NCI-H446 treated with DMSO at 0.1 percent for 48 hours (cell line): ENCODE data around the gene SEMA4C.
"Not testable (repeated sequence)": the region's sequence is repeated elsewhere in the genome, so short reads cannot be mapped to it uniquely, and the experiment has no call there.

Experiments
- DNase-seq: peaks from one replicate; lab custom pipeline; 2025; lab: John Stamatoyannopoulos, UW

The SEMA4C gene

DNA sequence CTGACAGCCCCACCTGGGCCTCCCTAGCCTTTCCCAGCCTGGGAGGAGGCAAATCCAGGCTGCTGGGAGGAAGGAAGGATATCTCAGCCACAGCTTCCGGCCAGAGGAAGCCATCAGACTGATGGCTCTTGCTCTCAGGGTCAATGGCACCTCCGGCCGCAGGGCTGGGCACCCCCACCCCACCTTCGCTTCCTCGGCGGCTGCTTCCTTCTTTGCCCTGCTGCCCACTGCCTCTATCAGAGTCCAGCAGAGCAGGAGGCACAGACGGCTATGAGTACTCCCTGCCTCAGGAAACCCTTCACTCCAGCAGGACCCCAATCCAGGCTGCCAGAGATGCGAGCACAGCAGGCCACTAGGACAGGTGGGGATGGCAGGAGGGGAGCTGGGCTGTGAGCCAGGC, 3.3 kb downstream of the SEMA4C start:
- no peak for DNase-seq

GRCh38 chr2:96866149-96866548, 3.7 kb downstream of the SEMA4C start:
- no peak for DNase-seq

DNA sequence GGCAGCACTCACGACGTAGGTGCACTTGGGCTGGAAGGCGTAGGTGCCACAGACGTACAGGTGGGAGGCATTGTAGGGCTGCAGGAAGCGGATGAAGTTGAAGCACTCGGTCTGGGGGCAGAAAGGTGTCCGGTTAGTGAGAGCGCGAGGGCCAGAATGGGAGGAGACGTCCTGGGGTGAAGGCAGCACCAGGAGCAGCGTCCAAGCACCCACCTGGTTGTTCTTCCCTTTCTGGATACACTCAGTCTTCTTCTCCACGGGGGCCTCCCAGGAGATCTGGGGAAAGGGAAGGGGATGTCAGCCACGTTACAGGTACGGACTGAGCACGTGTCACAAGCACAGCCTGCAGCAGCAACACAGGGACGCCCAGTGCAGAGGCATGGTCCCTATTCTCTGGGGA, 4.2 kb downstream of the SEMA4C start:
- DNase-seq = no peak

DNA sequence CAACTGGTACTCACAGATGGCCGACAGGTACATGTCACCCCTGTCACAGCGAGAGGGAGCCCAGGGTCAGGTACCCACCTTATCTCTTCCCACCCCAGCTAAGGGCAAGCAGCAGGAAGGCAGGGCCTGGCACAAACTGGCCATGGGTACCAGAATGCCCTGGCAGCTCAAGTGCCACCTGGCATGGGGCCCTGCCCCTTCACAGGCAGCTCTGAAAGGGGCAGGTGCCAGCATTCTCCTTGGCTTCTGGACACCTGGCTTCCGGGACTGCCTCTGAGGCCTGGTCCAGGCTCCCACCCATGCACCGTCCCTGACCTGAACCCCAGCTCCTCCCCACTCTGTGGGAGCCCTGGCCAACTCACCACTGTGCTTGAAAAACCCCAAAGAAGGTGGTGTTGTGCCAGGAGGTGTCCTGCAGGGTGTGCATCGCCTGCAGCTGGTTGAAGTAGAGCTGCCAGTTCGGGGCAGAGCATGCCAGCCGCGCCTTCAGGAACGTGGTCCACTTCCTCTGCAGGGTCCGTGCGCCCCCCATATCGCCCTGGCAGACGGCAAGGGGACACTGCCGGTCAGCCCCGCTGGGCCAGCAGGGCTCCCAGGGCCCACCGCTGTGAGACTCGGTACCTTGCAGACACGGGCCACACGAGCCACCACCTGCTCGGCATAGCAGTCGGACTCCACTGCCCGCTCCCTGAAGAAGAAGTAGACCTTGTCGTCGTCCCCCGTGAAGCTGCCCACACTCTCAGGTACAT, 5.4 kb downstream of the SEMA4C start:
- DNase-seq = no peak

DNA sequence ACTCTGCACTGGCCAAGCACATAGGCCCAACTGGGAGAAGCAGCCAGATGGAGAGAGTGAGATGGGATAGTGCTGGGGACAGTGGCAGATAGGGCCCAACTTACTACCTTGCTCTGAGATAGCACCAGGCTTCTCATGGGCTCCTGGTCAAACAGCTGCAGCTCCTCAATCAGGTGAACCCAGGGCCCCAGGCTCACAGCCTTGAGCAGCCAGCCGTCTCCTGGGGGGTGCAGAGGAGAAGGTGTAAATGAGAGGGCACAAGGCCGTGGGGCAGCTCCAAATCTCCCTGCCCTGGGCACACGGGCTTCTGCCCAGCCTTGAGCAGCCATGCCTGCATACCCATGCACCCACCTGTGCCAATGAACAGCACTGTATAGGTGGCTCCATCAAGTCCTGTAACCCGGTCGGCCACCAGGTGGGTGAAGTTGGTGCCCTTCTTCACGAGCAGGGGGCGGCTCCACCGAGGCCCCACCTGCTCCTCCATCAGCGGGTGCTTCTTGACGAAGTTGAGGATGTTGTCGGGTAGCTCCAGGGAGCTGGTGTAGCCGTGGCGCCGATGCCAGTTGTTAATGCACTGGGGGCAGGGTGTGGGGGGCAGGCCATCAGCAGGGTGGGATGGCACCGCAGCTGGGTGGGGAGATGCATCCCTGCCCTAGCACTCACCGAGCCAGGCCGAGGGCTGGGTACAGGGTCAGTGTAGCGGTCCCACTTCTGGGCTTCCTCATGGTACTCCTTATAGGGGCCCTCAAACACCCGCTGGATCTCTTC, 6.1 kb downstream of the SEMA4C start:
- DNase-seq = no peak

GRCh38 chr2:96863056-96863455, 6.8 kb downstream of the SEMA4C start:
- DNase-seq = not testable (repeated sequence)

- DNase-seq = no peak
Observed at GRCh38 chr2:96861074-96861473, 8.8 kb downstream of the SEMA4C start.

GRCh38 chr2:96860065-96861029, 9.5 kb downstream of the SEMA4C start:
- DNase-seq = no peak

- no peak for DNase-seq
Observed at GRCh38 chr2:96859681-96860064, 10.2 kb downstream of the SEMA4C start.

DNA sequence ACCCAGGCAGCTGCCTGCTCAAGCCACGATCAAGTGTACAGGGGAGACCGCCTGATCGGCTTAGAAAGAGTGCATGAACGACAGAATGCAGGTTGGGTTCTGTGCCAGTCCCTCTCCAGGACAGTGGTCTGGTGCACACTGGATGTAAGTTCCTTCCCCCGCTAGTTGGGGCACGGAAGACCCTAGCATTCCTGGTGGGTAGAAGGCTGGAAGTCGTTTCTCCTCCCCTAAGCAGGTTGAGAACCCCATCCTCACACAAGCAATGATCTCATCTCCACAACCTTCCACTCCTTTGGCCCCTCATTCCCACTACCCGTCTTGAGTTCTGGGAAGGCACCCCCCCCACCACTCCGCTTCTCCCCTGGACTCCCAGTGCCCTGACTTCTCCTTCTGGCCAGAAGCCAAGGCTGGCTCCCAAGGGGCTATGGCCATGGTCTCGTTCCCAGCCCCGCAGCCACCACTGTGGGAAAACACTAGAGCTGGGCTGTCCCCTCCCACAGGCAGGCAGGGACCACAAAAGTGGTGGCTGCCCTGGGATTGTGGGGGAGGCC, 10.7 kb downstream of the SEMA4C start:
- no peak for DNase-seq

DNA sequence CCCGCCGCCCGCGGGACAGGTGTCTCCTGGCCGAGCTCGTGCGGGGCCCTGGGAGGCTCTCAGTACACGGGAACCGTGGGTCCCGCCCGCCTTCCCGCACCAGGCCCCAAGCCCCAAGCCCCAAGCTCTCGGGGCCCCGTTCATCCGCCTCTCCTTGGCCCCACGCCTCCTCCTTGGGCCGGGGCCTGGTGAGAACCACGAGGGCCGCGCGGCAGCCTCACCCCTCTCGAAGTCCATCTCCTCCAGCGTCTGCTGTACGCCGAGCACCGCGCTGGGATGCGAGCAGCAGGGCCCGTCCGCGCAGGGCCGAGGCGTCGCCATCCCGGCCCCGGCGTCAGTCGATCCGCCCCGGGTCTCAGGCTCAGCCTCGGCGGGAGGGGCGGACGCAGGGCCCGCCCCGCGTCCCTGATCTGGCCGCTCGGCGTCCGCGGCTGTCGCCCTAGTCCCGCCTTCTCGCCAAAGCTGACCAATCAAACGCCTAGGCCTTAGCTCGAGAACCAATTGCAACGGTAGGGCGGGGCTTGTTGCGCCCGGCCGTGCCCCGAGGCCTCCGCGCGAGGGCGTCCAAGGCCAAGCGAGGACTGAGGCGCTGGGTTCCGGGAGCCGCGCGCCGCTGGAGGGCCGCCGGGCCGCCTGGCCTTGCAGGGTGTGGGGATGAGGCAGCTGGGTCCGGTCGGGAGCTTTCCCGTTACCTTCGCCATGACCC, 12.1 kb downstream of the SEMA4C start, which contains the start of gene ANKRD39:
Gene ANKRD39, minus strand, starts transcription at position 350 of the 706 bp plus-strand sequence. Its CDS starts 29 bp downstream, at position 321.
- DNase-seq = peak; percentile 94

DNA sequence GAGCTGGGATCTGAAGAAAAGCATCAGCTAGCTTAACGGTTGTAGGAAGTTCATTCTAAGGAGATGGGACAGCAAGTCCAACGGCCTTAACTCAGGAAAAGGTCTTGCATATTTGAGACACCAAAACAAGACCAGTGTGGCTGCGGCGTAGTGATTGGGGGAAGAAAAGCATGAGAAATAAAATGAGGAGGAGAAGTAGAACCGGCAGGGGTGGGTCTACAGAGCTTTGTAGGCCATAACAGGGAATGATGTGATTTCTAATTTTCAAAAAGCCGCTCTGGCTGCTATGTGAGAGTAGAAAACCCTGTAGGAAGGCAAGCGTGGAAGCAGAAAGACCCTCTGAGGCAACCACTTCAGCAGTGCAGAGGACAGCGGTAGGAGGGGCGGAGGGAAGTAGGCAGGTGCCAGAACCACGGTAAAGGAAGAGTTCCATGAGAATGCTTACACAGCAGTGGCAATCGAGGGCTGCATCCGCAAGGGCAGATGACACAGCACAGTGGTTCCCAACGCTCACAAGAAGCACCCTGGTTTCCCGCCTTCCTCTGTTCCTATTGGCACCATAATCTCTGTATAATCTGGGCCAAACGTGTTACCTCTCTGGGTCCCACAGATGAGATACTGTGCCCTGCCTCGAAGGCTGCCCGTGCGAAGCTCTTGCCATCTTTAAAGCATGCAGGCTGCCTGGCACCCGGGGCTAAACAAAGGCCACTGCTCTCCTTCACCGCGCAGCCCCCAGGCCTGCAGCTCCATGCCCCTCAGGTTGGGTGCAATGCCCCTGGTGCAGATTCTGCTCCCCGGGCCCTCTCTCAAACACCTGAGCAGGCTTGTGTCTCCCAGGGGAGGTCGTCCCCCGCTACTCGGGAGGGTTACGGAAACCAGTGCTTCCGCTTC, 12.9 kb downstream of the SEMA4C start:
- no peak for DNase-seq

DNA sequence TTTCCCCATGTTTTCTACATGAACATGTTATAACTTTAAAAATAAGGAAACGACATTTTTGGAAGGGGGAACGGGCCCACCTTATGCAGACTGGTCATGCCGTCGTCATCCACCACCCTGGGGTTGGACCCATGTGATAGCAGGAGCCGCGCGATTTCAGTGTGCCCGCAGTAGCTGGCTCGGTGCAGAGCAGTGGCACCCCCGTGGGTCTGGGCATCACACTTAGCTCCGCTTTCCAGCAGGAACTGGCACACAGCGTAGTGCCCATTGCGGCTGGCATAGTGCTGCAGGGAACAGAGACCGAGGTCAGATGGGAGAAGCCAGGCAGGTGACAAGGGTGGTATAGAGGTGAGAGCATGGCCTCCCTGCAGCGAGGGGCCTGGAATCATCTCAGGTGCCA, 16.6 kb downstream of the SEMA4C start:
- no peak for DNase-seq

- DNase-seq = no peak
Observed at GRCh38 chr2:96852667-96853066, 17.2 kb downstream of the SEMA4C start.

DNA sequence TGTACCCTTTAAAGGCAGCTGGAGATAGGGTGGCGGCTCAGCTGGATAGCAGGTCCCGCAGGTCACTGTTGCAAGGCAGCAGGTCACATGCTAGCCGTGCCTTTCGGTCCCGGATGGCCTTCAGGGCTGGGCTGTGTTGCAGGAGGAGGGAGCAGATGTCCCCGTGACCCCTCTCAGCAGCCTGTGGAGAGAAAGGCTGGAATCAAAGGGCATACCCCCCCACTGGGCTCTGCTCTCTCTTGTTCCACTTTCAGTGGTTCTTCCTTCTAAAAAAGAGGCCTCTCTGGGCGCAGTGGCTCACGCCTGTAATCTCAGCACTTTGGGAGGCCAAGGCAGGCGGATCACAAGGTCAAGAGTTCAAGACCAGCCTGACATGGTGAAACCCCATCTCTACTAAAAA, 21.6 kb downstream of the SEMA4C start:
- no peak for DNase-seq

DNA sequence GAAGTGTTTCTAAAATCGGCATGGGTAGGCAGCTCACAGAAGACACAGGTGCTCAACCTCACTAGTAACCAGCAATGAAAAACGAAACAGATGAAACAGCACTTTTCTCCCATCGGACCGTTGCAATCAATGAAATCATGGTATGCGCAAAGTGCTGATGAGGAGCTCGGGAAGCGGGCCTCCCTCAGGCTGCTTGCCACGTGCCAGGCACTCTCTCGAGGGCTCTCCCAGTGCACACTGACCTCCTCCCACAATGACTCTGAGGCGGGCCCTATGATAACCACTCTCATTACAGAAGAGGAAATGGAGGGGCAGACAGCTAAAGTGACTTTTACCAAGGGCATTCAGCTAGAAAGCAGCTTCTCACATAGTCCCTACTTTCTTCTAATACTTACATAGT, 22.3 kb downstream of the SEMA4C start:
- DNase-seq = no peak

DNA sequence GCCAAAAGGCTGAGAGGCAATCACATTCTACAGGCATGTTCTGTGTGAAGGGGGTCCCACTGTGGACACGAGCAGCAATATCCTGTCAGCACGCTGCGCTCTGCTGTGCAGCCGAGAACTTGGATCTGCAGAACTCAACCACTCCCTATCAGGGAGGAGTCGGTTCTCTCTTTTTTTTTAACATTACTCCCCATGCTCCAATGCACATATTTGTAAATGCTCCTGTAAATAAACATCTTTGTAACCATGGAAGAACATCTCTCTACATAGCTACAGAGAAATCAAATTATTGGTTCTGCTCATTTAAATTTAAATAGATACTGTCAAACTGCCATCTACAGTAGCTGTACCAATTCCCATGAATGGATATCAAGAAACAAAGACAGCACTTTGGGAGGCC, 23.1 kb downstream of the SEMA4C start:
- no peak for DNase-seq

DNA sequence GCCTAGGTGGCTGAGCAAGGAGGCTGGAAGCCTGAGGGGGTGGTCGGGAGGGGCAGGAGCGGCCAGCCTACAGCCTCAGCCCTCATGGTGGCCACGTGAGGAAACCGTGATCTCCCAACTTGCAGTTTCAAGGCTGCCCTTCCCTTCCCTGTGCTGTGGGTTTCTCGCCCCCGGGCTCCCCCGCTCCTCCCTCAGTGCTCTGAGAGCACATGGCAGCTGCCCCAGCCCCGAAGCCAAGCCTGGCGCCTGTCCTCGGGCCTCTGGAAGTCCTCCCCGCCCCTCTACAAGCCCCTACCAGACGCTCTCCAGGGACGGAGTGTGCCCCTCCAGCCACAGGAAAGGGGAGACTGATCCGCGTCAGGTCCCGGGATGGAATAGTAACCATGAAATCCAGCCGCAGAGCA, 25.5 kb downstream of the SEMA4C start:
- DNase-seq = no peak

DNA sequence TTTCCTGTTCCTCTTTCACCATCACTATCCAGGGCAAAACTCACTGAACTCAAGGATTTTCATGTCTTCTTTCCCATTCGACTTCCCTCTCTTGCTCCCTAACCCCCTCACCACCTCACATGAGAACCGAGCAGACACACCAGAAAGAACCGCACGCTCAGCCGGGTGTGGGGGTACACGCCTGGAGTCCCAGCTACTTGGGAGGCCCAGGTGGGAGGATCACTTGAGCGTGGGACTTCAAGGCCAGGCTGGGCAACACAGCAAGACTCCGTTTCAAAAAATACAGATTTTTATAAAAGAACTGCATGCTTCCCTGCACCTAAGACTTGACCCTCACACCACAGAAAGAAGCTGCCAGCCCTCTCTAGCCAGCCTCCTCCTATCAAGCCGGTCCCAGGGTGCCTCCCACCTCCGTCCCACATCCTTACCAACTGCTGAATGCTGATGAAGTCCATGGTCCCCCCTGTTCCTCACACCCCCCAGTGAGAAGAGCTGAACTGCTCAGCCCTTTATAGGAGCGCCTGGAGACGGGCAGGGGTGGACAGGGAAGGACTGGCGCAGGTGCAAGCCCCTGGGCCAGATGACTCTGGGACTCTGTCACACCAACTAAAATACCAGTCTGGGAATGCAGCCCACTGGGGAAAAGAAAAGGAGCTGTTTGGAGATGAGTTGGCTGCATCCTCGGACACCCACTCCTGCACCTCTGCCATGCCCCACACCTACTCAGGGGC, 26.2 kb downstream of the SEMA4C start, which contains the start of gene ANKRD23:
Gene ANKRD23, minus strand, starts transcription at position 484 of the 731 bp plus-strand sequence. Its CDS starts 29 bp downstream, at position 455.
- no peak for DNase-seq
